Endothelial cell of umbilical vein (primary cell): Measurements from ENCODE around the gene NUP205. TPM values are rescaled to one million over a fixed set of nuclear protein-coding genes. Genes with fewer than 3 reads are reported as not detected.
"Not testable (repeated sequence)": the region's sequence is repeated elsewhere in the genome, so short reads cannot be mapped to it uniquely, and the experiment has no call there.

Experiments
- BruUV-seq: library from RNA; stranded (reverse); fragments of 400-500 nt; replicated peaks from 2 replicates; lab custom pipeline; 2021; lab: Mats Ljungman, UMichigan
- CTCF ChIA-PET: fragments of 300-600, 350-600 bp; sonication (Branson Sonifier 250); formaldehyde crosslinking; loops from one replicate; lab custom pipeline; 2021; ENCODE audit warnings: antibody characterized with exemption, inconsistent platforms; lab: Charles Lee
- POLR2A ChIA-PET: fragments of 300-600, 350-600 bp; sonication (Branson Sonifier 250); formaldehyde crosslinking; loops from one replicate; lab custom pipeline; 2021; ENCODE audit warnings: antibody characterized with exemption, inconsistent platforms; lab: Charles Lee
- DNase-seq: peaks from one replicate; pipeline ENCODE4 v3.0.0-alpha.2; 2011; ENCODE audit warnings: low read depth, low spot score
- FAIRE-seq: peaks from 2 replicates; lab custom pipeline; 2011; peaks lifted over from hg19 to GRCh38; lab: Jason Lieb, UNC
- H2AFZ ChIP-seq: 2 replicates; pipeline ENCODE4 v1.6.0; 2012; ENCODE audit warnings: low read depth, low read length, control low read depth, inconsistent platforms
- H3K27ac ChIP-seq: 2 replicates; pipeline ENCODE4 v1.5.1; 2011; ENCODE audit warnings: low read depth, mild to moderate bottlenecking, control low read depth, low read length, moderate library complexity; ENCODE audit not compliant: insufficient read depth
- H3K27me3 ChIP-seq, 2 experiments: 2 replicates each; pipeline versions ENCODE4 v1.6.0 to v1.6.1; 2011; ENCODE audit warnings: low read length in 2 of 2, mixed read lengths in 1 of 2; ENCODE audit not compliant: control insufficient read depth in 2 of 2, insufficient read depth in 2 of 2
- H3K36me3 ChIP-seq, 2 experiments: 2 replicates in 1 of 2; 3 replicates in 1 of 2; pipeline ENCODE4 v1.5.1; 2011; ENCODE audit warnings: low read length in 2 of 2, mild to moderate bottlenecking in 1 of 2, moderate library complexity in 1 of 2; ENCODE audit not compliant: control insufficient read depth in 2 of 2, insufficient read depth in 2 of 2; ENCODE audit errors: extremely low read depth in 1 of 2
- H3K4me1 ChIP-seq: 3 replicates; pipeline ENCODE4 v1.5.1; 2011; ENCODE audit warnings: mild to moderate bottlenecking, low read length; ENCODE audit not compliant: control insufficient read depth, insufficient read depth; ENCODE audit errors: extremely low read depth
- H3K4me2 ChIP-seq: 2 replicates; pipeline ENCODE4 v1.6.1; 2011; ENCODE audit warnings: low read length, control low read depth, mixed read lengths; ENCODE audit not compliant: insufficient read depth
- H3K4me3 ChIP-seq, 3 experiments: fragments of 200-600 bp in 1 of 3; sonication (generic), shearing (Covaris generic) in 1 of 3; replicated peaks in 1 of 3; 2 replicates each; pipeline ENCODE4 v1.5.1; 2011 to 2016; ENCODE audit warnings: control low read depth in 3 of 3, low read length in 3 of 3, mild to moderate bottlenecking in 2 of 3, inconsistent platforms in 1 of 3, low read depth in 1 of 3, moderate library complexity in 1 of 3; ENCODE audit not compliant: insufficient read depth in 1 of 3
- H3K79me2 ChIP-seq: 2 replicates; pipeline ENCODE4 v1.6.0; 2012; ENCODE audit warnings: low read length, inconsistent platforms; ENCODE audit not compliant: control insufficient read depth, insufficient read depth
- H3K9ac ChIP-seq: replicated peaks from 2 replicates; pipeline ENCODE3; 2011; ENCODE audit warnings: low read length, control low read depth; ENCODE audit not compliant: insufficient read depth; ENCODE audit errors: extremely low read depth
- H3K9me1 ChIP-seq: replicated peaks from 3 replicates; pipeline ENCODE4 v1.6.0; 2011; ENCODE audit warnings: mild to moderate bottlenecking, low read length; ENCODE audit not compliant: control insufficient read depth, insufficient read depth; ENCODE audit errors: extremely low read depth
- H3K9me3 ChIP-seq: replicated peaks from 2 replicates; pipeline ENCODE4 v1.5.1; 2012; ENCODE audit warnings: low read length, inconsistent platforms; ENCODE audit not compliant: control insufficient read depth, insufficient read depth
- H4K20me1 ChIP-seq: replicated peaks from 2 replicates; pipeline ENCODE3; 2011; ENCODE audit warnings: mild to moderate bottlenecking, low read length; ENCODE audit not compliant: control insufficient read depth, insufficient read depth; ENCODE audit errors: extremely low read depth
- CTCF ChIP-seq, 2 donors: IDR thresholded peaks; 1 replicate in 1 of 2; 2 replicates in 1 of 2; pipeline ENCODE4 v1.5.1; 2011; ENCODE audit warnings: low read length in 2 of 2, mild to moderate bottlenecking in 2 of 2, moderate library complexity in 2 of 2, control low read depth in 1 of 2, inconsistent platforms in 1 of 2, low read depth in 1 of 2; ENCODE audit not compliant: insufficient read depth in 1 of 2; ENCODE audit errors: extremely low read depth in 1 of 2
- EZH2 ChIP-seq: IDR thresholded peaks from 2 replicates; pipeline ENCODE4 v1.6.1; 2012; ENCODE audit warnings: borderline replicate concordance, low read depth, mild to moderate bottlenecking, moderate library complexity, low read length, inconsistent platforms; ENCODE audit not compliant: severe bottlenecking
- FOS ChIP-seq: IDR thresholded peaks from 2 replicates; pipeline ENCODE4 v1.6.1; 2011; ENCODE audit warnings: mild to moderate bottlenecking, low read length, moderate library complexity, borderline replicate concordance; ENCODE audit not compliant: insufficient read depth
- GATA2 ChIP-seq: IDR thresholded peaks from 2 replicates; pipeline ENCODE4 v1.7.0; 2011; ENCODE audit warnings: low read depth, mild to moderate bottlenecking, moderate library complexity, mixed read lengths, low read length; ENCODE audit not compliant: insufficient read length, insufficient read depth
- JUN ChIP-seq: IDR thresholded peaks from 2 replicates; pipeline ENCODE4 v1.6.1; 2011; ENCODE audit warnings: borderline replicate concordance, low read depth; ENCODE audit not compliant: insufficient read length, insufficient read depth
- MYC ChIP-seq: IDR thresholded peaks from one replicate; pipeline ENCODE4 v1.6.1; 2011; ENCODE audit warnings: mild to moderate bottlenecking, low read depth, low read length
- POLR2A ChIP-seq: IDR thresholded peaks from 2 replicates; pipeline ENCODE4 v1.6.1; 2012; ENCODE audit warnings: low read depth, mild to moderate bottlenecking, control low read depth, low read length
- POLR2AphosphoS5 ChIP-seq: IDR thresholded peaks from 2 replicates; pipeline ENCODE4 v1.6.1; 2012; ENCODE audit warnings: low read depth, mild to moderate bottlenecking, control low read depth, low read length, moderate library complexity; ENCODE audit not compliant: insufficient read depth
- dilution Hi-C: fragments of 300-500 bp; cut with MboI; formaldehyde crosslinking; loops from one replicate; pipeline ENCODE4 v1.15.0; 2019; ENCODE audit warnings: low sequenced_read_pairs; ENCODE audit not compliant: extremely low pct_ligation_motif_present
- intact Hi-C: fragments of 100-400 bp; cut with micrococcal nuclease; formaldehyde crosslinking; loops from one replicate; pipeline ENCODE4 v1.10.0; 2022
- polyA plus RNA-seq, 4 experiments: library from polyadenylated mRNA; depleted of rRNA in 3 of 4; stranded (reverse) in 3 of 4; unstranded in 1 of 4; fragments of >200 nt; gene quantifications; 2 replicates each; pipeline versions ENCODE4 v1.2.1 to v1.2.3, GENCODE V29; 2011 to 2012; ENCODE audit warnings: missing spikeins in 1 of 4
- total RNA-seq: library from RNA; stranded (reverse); gene quantifications from 2 replicates; pipeline ENCODE4 v1.2.3, GENCODE V29; 2021
- TF ChIP-seq, protein P1 (sequence below): IDR thresholded peaks from 2 replicates; pipeline ENCODE4 v1.6.1; 2011; ENCODE audit not compliant: insufficient read depth, insufficient read length

NUP205 gene
- total and polyA plus RNA-seq, 2 donors (not counting 3 experiments of a cell fraction or from before 2014, with no cell fraction given) = 48.8 to 81.3 TPM

DNA sequence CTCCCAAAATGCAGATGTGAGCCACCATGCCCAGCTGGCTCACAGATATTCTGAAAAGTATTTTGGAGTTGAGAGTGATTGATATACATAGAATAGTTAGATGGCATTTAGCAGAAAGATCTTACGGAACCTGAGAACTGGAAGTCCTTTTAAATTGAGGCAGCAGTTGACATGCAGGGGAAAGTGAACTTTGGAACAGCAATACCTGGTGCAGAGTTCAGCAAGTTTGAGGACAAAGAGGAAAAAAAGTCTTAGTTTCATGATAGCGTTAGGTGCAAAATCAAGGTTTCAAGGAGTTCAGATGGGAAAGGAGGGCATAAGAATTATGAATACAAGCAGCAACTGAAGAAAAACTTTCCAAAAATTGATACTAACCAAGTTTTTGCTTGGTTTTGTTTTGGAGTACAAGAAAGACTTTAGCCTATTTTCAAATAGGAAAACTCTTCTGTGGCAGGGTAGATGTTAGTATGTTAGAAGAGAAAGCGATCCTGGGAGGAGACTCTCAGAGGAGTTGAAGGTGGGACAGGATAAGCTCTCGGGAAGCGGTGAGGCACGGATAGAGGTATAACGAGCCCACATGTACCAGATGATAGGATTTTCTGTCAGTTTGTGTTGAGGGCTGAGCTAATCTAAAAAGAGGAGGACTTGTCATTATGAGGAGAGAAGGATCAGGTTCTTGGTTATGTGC, 76.6 kb downstream of the NUP205 start:
- Histone ChIP-seq H2AFZ (no peak overlapping the region), H3K79me2 (no peaks in the 10 kb centered on the region), H3K9me1 (no peaks in the 10 kb centered on the region), H3K4me1 (no peaks in the 10 kb centered on the region), H3K9me3 (no peaks in the 10 kb centered on the region), H4K20me1 (no peaks in the 10 kb centered on the region), H3K27me3 (no peaks in the 10 kb centered on the region), H3K36me3 (peaks cover 3 to 13% of the 10 kb centered on the region in 2 experiments), H3K4me2 (no peak overlapping the region), H3K4me3 (no peak overlapping the region), H3K27ac (no peak overlapping the region), H3K9ac (no peak overlapping the region)
- ChIA-PET CTCF (interaction anchor here (1.1 to 3.1 kb wide), 2 partner anchors 11 to 13 kb away, joined by 5 to 11 read pairs; no protein-coding TSS in a partner anchor), POLR2A (no interaction called here)
- DNase-seq = no peak
- no peak for FAIRE-seq
- dilution Hi-C loops = no loop called here
- TF ChIP-seq POLR2AphosphoS5 (no peak), POLR2A (no peak), CTCF (IDR thresholded peaks at IDR 0.05; ENCODE audit: extremely low read depth in 1 of 2, insufficient read depth in 1 of 2, low read depth in 1 of 2, low read length in 2 of 2) (no peak), GATA2 (no peak), FOS (no peak), EZH2 (no peak), JUN (no peak), MYC (no peak)
- TF ChIP-seq, protein P1, sequence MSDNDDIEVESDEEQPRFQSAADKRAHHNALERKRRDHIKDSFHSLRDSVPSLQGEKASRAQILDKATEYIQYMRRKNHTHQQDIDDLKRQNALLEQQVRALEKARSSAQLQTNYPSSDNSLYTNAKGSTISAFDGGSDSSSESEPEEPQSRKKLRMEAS = no peak
- intact Hi-C loops = no loop called here
- BruUV-seq = no TSS peak

GRCh38 chr7:135639690-135640089, 82.0 kb downstream of the NUP205 start:
- BruUV-seq, H3K36me3 ChIP-seq, POLR2A ChIA-PET: not testable (repeated sequence)

More at GRCh38 chr7:135639690-135640089, 82.0 kb downstream of the NUP205 start:
- H3K4me1 ChIP-seq, H3K4me3 ChIP-seq, H3K9me3 ChIP-seq, dilution Hi-C loops, H3K27me3 ChIP-seq, CTCF ChIA-PET, H3K9me1 ChIP-seq, H2AFZ ChIP-seq, H3K4me2 ChIP-seq, H3K79me2 ChIP-seq, FAIRE-seq, DNase-seq, H4K20me1 ChIP-seq, H3K9ac ChIP-seq, H3K27ac ChIP-seq: not testable (repeated sequence)
- intact Hi-C loops = loop anchor here (5.0 kb wide), 1 partner anchor 52 kb away; no protein-coding TSS in a partner anchor
